Muscle layer of duodenum (tissue), 2 donors: Measurements from ENCODE around the gene CNPY2.
"Not testable (repeated sequence)": the region's sequence is repeated elsewhere in the genome, so short reads cannot be mapped to it uniquely, and the experiment has no call there.

ENCODE experiments used
- H3K27ac ChIP-seq: one replicate; pipeline ENCODE4 v1.7.0; 2013; ENCODE audit warnings: mild to moderate bottlenecking, low read length
- H3K27me3 ChIP-seq: one replicate; pipeline ENCODE4 v1.7.0; 2013; ENCODE audit warnings: low read depth, mild to moderate bottlenecking, control low read depth, low read length
- H3K36me3 ChIP-seq, 2 donors: one replicate each; pipeline ENCODE4 v1.7.0; 2013; ENCODE audit warnings: low read length in 2 of 2, control low read depth in 1 of 2, mild to moderate bottlenecking in 1 of 2; ENCODE audit not compliant: insufficient read depth in 2 of 2, control insufficient read depth in 1 of 2
- H3K4me1 ChIP-seq, 2 donors: one replicate each; pipeline ENCODE4 v1.7.0; 2013; ENCODE audit warnings: low read length in 2 of 2, mild to moderate bottlenecking in 2 of 2, control low read depth in 1 of 2, moderate library complexity in 1 of 2; ENCODE audit not compliant: insufficient read depth in 2 of 2, control insufficient read depth in 1 of 2
- H3K4me3 ChIP-seq, 2 donors: one replicate each; pipeline ENCODE4 v1.7.0; 2013; ENCODE audit warnings: low read length in 2 of 2, low read depth in 1 of 2, mild to moderate bottlenecking in 1 of 2
- H3K9me3 ChIP-seq, 2 donors: one replicate each; pipeline ENCODE4 v1.7.0; 2013; ENCODE audit warnings: low read length in 2 of 2, control low read depth in 1 of 2, mild to moderate bottlenecking in 1 of 2; ENCODE audit not compliant: control insufficient read depth in 1 of 2
- donor health status: healthy.

The CNPY2 gene

DNA sequence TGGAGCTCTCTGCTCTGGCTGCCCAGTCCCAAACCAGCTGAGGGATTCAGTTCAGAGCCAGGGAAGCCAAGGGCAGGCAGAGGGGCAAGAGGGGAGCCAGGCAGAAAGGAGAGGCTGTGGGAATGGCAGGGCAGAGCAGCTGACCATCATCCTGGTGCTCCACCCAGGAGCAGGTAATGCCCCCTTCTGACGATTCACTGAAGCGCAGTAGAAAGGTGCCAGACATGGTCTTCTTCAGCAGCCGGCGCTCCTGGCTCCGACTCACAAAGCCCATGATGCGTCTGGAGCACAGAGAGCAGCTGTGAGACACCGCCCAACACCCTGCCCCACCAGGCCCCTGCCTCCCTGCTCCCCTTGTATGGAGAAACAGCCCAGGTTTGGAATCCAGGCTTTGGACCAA, 30.9 kb upstream of the CNPY2 start:
- no peaks in the 10 kb centered on the region for H3K9me3 ChIP-seq
- H3K27me3 ChIP-seq, result no peaks in the 10 kb centered on the region
- H3K36me3 ChIP-seq, result peaks cover 66 to 76% of the 10 kb centered on the region in 2 donors
- H3K4me3 ChIP-seq, result no peak overlapping the region
- no peak overlapping the region for H3K27ac ChIP-seq
- H3K4me1 ChIP-seq, result no peaks in the 10 kb centered on the region

DNA sequence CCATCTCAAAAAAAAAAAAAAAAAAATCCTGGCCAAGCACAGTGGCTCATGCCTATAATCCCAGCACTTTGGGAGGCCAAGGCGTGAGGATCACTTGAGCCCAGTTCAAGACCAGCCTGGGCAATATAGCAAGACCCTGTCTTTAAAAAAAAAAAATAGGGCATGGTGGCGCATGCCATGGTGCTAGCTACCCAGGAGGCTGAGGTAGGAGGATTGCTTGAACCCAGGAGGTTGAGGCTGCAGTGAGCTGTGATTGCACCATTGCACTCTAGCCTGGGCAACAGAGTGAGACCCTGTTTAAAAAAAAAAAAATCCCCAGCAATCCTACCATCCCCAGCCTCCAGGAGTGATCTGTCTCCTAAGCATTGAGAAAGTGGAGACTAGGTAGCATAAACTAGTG, 26.5 kb upstream of the CNPY2 start:
- not testable (repeated sequence) for H3K27ac ChIP-seq, H3K4me3 ChIP-seq, H3K27me3 ChIP-seq, H3K9me3 ChIP-seq, H3K4me1 ChIP-seq
- peaks cover 35% of the 10 kb centered on the region in 2 donors for H3K36me3 ChIP-seq

DNA sequence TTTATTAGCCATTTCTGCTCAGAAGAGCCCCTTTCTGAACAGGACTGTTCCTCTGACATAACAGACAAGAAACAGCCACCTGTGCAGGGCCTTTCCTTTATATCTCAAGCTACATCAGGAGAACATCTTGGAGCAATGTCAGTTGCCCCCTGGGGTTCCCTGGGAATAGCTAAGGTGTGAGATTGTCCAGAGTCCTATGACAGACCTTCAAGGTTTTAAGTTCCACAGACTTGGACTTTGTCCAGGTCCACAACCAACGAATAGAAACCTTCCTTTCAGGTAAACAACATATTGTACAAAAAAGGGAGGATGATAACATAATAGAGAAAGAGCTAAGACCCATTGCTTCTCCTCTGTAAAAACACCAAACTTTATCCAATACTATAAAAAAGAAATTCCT, 25.8 kb upstream of the CNPY2 start:
- Histone ChIP-seq H3K27me3 (no peaks in the 10 kb centered on the region), H3K9me3 (no peaks in the 10 kb centered on the region), H3K36me3 (peaks cover 29 to 33% of the 10 kb centered on the region in 2 donors), H3K27ac (no peak overlapping the region), H3K4me3 (no peak overlapping the region), H3K4me1 (no peaks in the 10 kb centered on the region)

DNA sequence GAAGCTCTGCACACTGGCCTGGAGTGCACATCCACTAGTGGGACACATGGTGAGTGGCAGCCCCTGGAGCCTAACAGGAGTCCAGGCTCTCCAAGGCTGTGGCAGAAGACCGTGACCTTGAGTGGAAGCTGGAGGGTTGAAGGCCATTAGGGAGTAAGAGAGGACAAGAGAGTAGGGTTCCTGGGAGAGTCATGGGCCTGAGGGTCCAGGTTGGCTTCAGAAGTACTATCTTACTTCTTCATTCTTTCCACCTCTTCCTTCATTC, 23.3 kb upstream of the CNPY2 start:
- peaks cover 16 to 23% of the 10 kb centered on the region in 2 donors for H3K36me3 ChIP-seq
- no peak overlapping the region for H3K4me3 ChIP-seq
- H3K27ac ChIP-seq, result no peak overlapping the region
- H3K4me1 ChIP-seq, result peaks cover 0 to 3% of the 10 kb centered on the region in 2 donors
- no peaks in the 10 kb centered on the region for H3K9me3 ChIP-seq
- H3K27me3 ChIP-seq, result no peaks in the 10 kb centered on the region

DNA sequence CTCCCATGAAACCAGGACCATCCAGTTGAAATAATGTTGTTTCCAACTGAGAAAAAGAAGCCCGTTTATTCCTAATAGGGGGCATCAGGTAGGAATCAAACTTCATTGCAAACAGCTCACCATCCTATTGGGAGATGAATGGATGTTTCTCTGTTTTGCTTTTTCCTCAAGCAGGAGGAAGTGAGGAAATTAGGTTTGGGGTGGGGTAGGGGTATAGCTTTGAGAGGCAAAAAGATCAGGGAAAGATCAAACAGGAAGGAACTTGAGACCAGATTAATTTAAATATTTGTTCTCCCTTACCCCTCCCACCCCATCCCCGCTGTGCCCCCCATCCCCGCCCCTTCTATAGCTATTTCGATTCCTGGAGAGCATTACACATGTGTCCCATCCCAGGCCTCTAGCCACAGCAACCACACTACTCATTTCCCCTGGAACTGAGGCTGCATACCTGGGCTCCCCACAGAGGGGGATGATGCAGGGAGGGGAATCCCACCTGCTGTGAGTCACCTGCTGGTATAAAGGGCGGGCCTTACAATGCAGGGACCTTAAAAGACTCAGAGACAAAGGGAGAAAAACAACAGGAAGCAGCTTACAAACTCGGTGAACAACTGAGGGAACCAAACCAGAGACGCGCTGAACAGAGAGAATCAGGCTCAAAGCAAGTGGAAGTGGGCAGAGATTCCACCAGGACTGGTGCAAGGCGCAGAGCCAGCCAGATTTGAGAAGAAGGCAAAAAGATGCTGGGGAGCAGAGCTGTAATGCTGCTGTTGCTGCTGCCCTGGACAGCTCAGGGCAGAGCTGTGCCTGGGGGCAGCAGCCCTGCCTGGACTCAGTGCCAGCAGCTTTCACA, 22.7 kb upstream of the CNPY2 start, which contains the start of gene IL23A:
Gene IL23A, plus strand, starts transcription at position 577 of the 850 bp plus-strand sequence. Its CDS starts 161 bp downstream, at position 738.
- peaks cover 0 to 3% of the 10 kb centered on the region in 2 donors for H3K4me1 ChIP-seq
- no peaks in the 10 kb centered on the region for H3K27me3 ChIP-seq
- no peaks in the 10 kb centered on the region for H3K9me3 ChIP-seq
- H3K27ac ChIP-seq, result no peak within 1 kb of the TSS
- peaks cover 11 to 17% of the 10 kb centered on the region in 2 donors for H3K36me3 ChIP-seq
- no peak within 1 kb of the TSS for H3K4me3 ChIP-seq

DNA sequence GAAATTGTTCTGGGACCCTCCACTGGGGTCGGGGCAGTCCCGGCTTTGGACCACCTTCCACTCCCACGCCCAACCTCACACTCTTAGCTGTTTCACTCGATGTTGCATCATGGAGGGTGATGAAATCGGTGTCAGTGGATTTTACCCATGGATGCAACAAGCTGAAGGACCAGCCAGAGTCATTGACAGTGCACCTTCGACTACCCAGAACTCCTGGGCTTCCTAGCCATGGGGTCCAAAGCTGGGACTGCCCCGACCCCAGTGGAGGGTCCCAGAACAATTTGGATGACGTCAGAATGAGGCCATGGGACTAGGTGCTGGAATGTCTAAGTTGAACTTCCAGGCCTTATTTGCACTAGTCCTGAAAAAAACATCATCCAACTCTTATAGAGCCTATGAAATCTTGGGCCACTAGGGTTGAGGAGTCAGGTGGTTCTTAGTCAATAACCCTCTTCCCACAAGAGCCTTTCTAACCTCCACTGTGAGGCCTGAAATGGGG, 22.0 kb upstream of the CNPY2 start:
- H3K27me3 ChIP-seq, result no peaks in the 10 kb centered on the region
- no peak overlapping the region for H3K27ac ChIP-seq
- no peak overlapping the region for H3K4me3 ChIP-seq
- no peaks in the 10 kb centered on the region for H3K9me3 ChIP-seq
- peaks cover 0 to 7% of the 10 kb centered on the region in 2 donors for H3K4me1 ChIP-seq
- peaks cover 3 to 10% of the 10 kb centered on the region in 2 donors for H3K36me3 ChIP-seq

DNA sequence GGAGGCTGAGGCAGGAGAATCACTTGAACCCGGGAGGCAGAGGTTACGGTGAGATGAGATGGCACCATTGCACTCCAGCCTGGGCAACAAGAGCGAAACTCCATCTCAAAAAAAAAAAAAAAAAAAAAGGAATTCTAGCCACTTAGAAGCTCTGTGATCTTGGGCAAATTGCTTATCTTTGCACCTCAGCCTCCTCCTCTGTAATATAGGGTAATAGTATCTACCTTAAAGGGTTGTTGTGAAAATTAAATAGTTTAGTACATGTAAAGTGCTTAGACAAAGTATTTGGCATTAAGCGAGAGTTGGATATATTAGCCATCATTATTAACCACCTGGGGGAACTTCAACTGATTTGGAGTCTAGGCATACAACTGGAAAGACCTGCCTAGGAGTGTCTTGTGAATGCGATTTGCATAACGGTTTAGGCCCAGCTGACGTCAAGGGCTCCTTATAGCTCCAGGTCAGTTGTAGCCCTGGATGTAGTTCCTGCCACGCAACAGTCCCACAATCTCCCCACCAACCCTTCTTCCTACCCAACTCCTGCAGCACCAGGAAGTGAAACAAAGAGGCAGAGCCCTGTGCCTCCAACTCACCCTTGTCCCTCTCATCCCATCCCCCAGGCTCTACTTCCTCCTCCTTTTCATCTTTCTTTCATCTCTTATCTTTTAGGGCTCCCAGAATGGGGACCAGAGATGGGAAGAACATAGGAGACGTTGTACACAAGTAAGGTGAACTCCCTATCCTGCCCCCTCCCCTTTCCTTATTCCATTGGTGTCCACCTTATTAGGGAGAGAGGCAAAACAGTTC, 20.8 kb upstream of the CNPY2 start:
- H3K36me3 ChIP-seq, result peaks cover 0 to 5% of the 10 kb centered on the region in 2 donors
- H3K4me1 ChIP-seq, result peaks cover 0 to 12% of the 10 kb centered on the region in 2 donors
- no peaks in the 10 kb centered on the region for H3K9me3 ChIP-seq
- no peak overlapping the region for H3K27ac ChIP-seq
- H3K4me3 ChIP-seq, result no peak overlapping the region
- no peaks in the 10 kb centered on the region for H3K27me3 ChIP-seq

DNA sequence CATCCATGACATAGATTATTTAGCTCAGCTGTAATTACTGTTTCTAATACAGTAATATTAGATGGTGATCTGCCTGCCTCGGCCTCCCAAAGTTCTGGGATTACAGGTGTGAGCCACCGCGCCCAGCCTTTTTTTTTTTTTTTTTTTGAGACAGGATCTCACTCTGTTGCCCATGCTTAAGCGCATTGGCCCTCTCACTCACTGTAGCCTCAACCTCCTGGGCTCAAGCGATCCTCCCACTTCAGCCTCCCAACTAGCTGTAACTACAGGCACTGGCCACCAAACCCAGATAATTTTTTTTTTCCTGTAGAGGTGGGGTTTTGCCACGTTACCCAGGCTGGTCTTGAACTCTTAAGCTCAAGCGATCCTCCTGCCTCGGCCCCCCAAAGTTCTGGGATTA, 19.7 kb upstream of the CNPY2 start:
- peaks cover 0 to 12% of the 10 kb centered on the region in 2 donors for H3K4me1 ChIP-seq
- not testable (repeated sequence) for H3K4me3 ChIP-seq, H3K27me3 ChIP-seq, H3K9me3 ChIP-seq, H3K27ac ChIP-seq, H3K36me3 ChIP-seq

DNA sequence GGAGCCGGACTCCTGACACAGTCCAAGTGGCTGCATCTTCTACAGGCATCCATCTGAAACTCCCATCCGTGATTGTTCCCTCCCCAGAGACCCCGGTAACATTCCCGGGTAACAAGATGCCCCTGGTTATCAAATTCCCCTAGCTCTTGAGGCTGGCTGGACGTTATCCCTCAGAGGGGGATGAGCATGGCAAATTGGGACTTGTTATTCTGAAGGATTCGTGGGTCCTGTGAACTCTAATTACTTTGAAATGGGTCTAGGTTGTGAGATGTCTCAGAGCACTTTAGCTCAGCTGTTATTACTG, 18.7 kb upstream of the CNPY2 start:
- H3K27me3 ChIP-seq, result no peaks in the 10 kb centered on the region
- peak overlapping the region; percentile 100 for H3K27ac ChIP-seq
- H3K4me1 ChIP-seq, result peaks cover 0 to 12% of the 10 kb centered on the region in 2 donors
- no peaks in the 10 kb centered on the region for H3K36me3 ChIP-seq
- no peaks in the 10 kb centered on the region for H3K9me3 ChIP-seq
- H3K4me3 ChIP-seq, result peak overlapping the region; percentile 62 to 94

DNA sequence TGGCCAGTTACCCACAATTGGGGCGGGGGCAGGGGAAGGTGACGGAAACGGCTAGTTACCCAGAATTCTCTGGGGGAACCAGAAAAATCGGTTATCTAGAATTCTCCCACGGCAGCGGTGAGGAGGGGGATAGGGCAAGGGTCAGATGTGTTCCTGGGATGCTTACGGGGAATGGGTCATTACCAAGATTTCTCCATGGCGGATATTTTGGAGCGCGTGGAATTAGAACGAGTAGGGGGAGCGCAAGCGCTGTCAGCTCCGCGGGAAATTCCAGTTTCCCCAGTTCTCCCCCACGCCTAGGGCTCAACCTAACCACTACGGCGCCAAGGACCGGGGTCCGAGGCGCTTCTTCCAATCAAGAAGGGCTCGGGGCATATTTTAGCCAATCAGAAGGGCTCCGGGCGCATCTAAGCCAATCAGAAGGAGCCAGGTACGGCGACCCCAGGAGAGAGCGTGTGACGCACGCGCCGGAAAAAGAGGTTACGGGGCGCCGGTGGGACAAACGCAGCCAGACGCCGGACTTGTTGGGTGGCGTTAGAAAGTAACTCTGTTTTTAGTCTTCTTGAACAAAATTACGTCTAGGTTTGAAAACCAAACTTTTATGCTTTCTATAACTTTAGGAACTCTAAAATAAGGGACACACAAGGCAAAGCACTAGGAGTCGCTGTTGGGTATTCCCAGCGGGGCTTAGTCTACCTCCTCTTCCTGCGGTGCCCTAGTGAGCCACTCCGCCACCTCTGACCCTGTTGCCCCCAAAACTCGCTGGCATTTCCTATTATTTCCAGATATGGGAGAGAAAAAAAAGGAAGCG, 18.1 kb upstream of the CNPY2 start, which contains the start of gene PAN2:
Gene PAN2, minus strand, starts transcription at position 322 of the 811 bp plus-strand sequence. CDS start 906 bp downstream, outside the sequence.
- Histone ChIP-seq H3K9me3 (no peaks in the 10 kb centered on the region), H3K27me3 (no peaks in the 10 kb centered on the region), H3K36me3 (no peaks in the 10 kb centered on the region), H3K27ac (peak within 1 kb of the TSS; percentile 100), H3K4me1 (peaks cover 0 to 12% of the 10 kb centered on the region in 2 donors), H3K4me3 (peak within 1 kb of the TSS; percentile 62 to 94)

DNA sequence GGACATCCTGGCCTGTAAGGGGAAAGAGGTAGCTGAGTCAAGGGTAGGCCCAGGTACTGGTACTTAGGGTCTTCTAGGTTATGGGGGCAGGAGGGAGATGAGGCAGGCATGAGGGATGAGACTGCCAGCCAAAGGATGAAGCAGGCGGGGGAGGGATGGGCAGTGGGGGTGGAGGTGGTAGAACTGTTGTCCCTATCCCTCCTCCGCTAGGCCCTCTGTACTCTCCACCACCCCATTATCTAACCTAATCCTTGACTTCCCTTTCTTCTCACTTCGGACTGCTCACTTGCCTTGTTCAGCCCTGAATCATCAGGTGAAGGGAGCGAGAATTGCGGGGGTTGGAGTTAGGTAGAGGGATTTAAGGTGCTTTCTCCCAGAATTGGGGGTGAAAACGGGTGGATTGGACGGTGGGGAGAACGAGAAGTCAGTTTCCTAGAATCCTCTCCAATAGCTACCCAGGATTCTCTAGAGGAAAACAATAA, 17.4 kb upstream of the CNPY2 start:
- Histone ChIP-seq H3K36me3 (peaks cover 0 to 4% of the 10 kb centered on the region in 2 donors), H3K9me3 (no peaks in the 10 kb centered on the region), H3K4me1 (peaks cover 0 to 12% of the 10 kb centered on the region in 2 donors), H3K27me3 (no peaks in the 10 kb centered on the region), H3K4me3 (peak overlapping the region; percentile 62 to 94), H3K27ac (peak overlapping the region; percentile 100)
